ENCODE measurements around the gene TIMM21.
A peak's percentile ranks its signal among the peaks of the same experiment; 100 is the strongest.

Gene TIMM21

DNA sequence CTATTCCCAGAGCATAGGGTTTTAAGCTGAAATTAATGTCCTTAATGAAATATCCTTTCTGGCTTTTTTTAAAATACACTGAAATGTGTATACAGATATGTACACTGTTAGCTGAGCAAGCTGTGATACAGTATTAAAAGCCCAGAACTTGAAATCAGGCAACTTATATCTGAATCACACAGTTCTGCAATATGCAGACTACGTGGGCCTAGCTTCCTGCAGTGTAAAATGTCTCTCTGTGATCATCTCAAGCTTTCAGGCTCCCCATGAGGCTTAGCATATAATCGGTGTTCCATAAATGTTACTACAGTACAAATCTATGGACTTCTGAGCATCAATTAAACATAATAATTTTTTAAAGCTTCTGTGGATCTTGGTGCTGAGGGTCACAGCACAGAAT is 8.9 kb upstream of the TIMM21 start:
- no peak overlapping the region for H3K4me3 Mint-ChIP-seq
- H3K27me3 Mint-ChIP-seq (ENCODE audit: low read depth, poor library complexity) = peaks cover 11% of the 10 kb centered on the region

GRCh38 chr18:74139888-74140287 is 8.4 kb upstream of the TIMM21 start:
- peaks cover 11% of the 10 kb centered on the region for H3K27me3 Mint-ChIP-seq (ENCODE audit: low read depth, poor library complexity)
- DNase-seq = no peak
- TF ChIP-seq, protein P1, sequence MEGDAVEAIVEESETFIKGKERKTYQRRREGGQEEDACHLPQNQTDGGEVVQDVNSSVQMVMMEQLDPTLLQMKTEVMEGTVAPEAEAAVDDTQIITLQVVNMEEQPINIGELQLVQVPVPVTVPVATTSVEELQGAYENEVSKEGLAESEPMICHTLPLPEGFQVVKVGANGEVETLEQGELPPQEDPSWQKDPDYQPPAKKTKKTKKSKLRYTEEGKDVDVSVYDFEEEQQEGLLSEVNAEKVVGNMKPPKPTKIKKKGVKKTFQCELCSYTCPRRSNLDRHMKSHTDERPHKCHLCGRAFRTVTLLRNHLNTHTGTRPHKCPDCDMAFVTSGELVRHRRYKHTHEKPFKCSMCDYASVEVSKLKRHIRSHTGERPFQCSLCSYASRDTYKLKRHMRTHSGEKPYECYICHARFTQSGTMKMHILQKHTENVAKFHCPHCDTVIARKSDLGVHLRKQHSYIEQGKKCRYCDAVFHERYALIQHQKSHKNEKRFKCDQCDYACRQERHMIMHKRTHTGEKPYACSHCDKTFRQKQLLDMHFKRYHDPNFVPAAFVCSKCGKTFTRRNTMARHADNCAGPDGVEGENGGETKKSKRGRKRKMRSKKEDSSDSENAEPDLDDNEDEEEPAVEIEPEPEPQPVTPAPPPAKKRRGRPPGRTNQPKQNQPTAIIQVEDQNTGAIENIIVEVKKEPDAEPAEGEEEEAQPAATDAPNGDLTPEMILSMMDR (IDR thresholded peaks at IDR 0.05) = no peak
- no peak overlapping the region for H3K4me3 Mint-ChIP-seq
- H3K9me3 Mint-ChIP-seq = peaks cover 3% of the 10 kb centered on the region
- no peak overlapping the region for H3K27ac Mint-ChIP-seq
- peaks cover 15% of the 10 kb centered on the region for H3K4me1 Mint-ChIP-seq
- H3K36me3 Mint-ChIP-seq (ENCODE audit: low read depth) = peaks cover 1% of the 10 kb centered on the region

More for the DNA sequence above, 8.9 kb upstream of the TIMM21 start:
- Mint-ChIP-seq H3K36me3 (ENCODE audit: low read depth) (peaks cover 3% of the 10 kb centered on the region), H3K4me1 (peaks cover 15% of the 10 kb centered on the region), H3K9me3 (peaks cover 6% of the 10 kb centered on the region), H3K27ac (no peak overlapping the region)
- DNase-seq = no peak
- TF ChIP-seq, protein P1 (IDR thresholded peaks at IDR 0.05) = no peak

DNA sequence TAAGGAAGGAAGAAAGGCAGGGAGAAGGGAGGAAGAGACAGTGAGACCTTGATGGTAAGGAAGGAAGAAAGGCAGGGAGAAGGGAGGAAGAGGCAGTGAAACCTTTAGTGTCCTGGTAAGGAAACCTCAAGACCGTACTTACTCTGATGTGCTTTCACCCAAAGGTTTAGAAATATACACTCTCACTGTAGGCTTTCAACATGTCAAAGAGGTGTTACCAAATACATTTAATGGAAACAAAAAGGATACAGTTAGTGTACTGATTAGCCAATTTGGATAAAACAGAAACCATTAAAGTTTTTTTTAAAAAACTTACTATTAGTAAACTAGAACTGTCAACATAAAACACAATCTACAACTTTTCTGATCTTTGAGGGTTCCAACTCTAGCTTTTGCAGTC is 7.7 kb upstream of the TIMM21 start:
- no peak for DNase-seq
- Mint-ChIP-seq H3K27ac (no peak overlapping the region), H3K4me1 (peaks cover 15% of the 10 kb centered on the region), H3K9me3 (no peaks in the 10 kb centered on the region), H3K36me3 (ENCODE audit: low read depth) (no peaks in the 10 kb centered on the region), H3K4me3 (no peak overlapping the region), H3K27me3 (ENCODE audit: low read depth, poor library complexity) (peaks cover 12% of the 10 kb centered on the region)
- TF ChIP-seq, protein P1 (IDR thresholded peaks at IDR 0.05) = no peak

DNA sequence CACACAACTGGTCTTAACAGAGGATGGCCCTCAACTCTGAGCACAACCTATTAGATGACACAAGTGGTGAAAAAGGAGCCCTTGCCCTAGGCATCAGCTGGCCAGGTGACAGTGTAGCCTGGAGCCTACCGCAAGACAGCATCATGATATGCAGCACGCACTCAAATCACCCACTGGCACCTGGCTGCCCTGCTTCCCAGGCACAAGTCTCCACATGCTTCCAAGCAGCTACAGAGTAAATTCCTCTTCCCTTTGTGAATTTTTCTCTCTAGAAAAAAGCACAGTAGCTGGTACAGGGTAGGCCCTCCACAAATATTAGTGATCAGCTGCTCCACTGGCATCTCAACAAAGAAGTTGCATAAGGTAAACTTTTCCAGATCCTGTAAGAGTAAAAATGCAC is 6.7 kb upstream of the TIMM21 start:
- DNase-seq = no peak
- Mint-ChIP-seq H3K36me3 (ENCODE audit: low read depth) (no peaks in the 10 kb centered on the region), H3K9me3 (no peaks in the 10 kb centered on the region), H3K4me3 (no peak overlapping the region), H3K27ac (no peak overlapping the region), H3K27me3 (ENCODE audit: low read depth, poor library complexity) (peaks cover 19% of the 10 kb centered on the region), H3K4me1 (peaks cover 15% of the 10 kb centered on the region)
- TF ChIP-seq, protein P1 (IDR thresholded peaks at IDR 0.05) = no peak

GRCh38 chr18:74142252-74142651 is 6.1 kb upstream of the TIMM21 start:
- Mint-ChIP-seq H3K36me3 (ENCODE audit: low read depth) (no peaks in the 10 kb centered on the region), H3K4me3 (no peak overlapping the region), H3K27me3 (ENCODE audit: low read depth, poor library complexity) (peaks cover 22% of the 10 kb centered on the region), H3K4me1 (peaks cover 21% of the 10 kb centered on the region), H3K27ac (no peak overlapping the region), H3K9me3 (no peaks in the 10 kb centered on the region)
- no peak for DNase-seq
- TF ChIP-seq, protein P1 (IDR thresholded peaks at IDR 0.05) = no peak

DNA sequence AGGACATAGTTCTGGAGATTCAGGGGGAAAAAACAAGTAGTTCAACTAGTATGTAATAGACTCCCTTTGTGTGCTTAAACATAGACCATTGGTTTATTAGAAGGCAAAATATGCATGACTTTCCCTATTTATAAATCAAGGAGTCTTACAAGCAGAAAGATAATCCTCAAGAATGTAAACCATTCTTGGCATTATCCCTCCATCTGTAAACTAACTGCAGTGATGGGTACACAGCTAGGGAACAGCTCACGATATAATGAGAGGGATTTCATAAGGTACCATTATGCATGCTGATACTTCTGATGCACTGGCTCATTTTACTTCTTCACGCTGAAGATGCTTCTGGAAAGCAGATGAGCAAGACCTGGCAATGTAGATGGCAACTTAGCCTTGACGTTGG is 1.6 kb upstream of the TIMM21 start:
- H3K9me3 Mint-ChIP-seq = no peaks in the 10 kb centered on the region
- peaks cover 14% of the 10 kb centered on the region for H3K27me3 Mint-ChIP-seq (ENCODE audit: low read depth, poor library complexity)
- DNase-seq = no peak
- H3K36me3 Mint-ChIP-seq (ENCODE audit: low read depth) = peaks cover 12% of the 10 kb centered on the region
- peak overlapping the region; percentile 99 for H3K4me3 Mint-ChIP-seq
- TF ChIP-seq, protein P1 (IDR thresholded peaks at IDR 0.05) = no peak
- peaks cover 46% of the 10 kb centered on the region for H3K4me1 Mint-ChIP-seq
- no peak overlapping the region for H3K27ac Mint-ChIP-seq
